Esophagus squamous epithelium (tissue), 5 donors: Measurements from ENCODE around the gene IER2. TPM values are rescaled to one million over a fixed set of nuclear protein-coding genes. Genes with fewer than 3 reads are reported as not detected.

Experiments used
- DNase-seq: peaks from one replicate; lab custom pipeline; 2025; lab: John Stamatoyannopoulos, UW
- H3K27ac ChIP-seq, 4 donors: fragments of 200-600 bp; sonication (generic); one replicate each; pipeline ENCODE4 v1.5.1; 2016 to 2019; ENCODE audit warnings: mild to moderate bottlenecking in 1 of 4
- H3K27me3 ChIP-seq, 4 donors: fragments of 200-600 bp; sonication (generic); 1 replicate in 3 of 4; 2 replicates in 1 of 4; pipeline versions ENCODE4 v1.5.1 to v1.6.0; 2017 to 2021; ENCODE audit warnings: antibody characterized with exemption in 1 of 4
- H3K36me3 ChIP-seq, 3 donors: fragments of 200-600 bp; sonication (generic); one replicate each; pipeline ENCODE4 v1.5.1; 2016 to 2019
- H3K4me1 ChIP-seq, 3 donors: fragments of 200-600 bp; sonication (generic); one replicate each; pipeline ENCODE4 v1.5.1; 2017 to 2019
- H3K4me3 ChIP-seq, 4 donors: fragments of 200-600 bp; sonication (generic); 1 replicate in 3 of 4; 2 replicates in 1 of 4; pipeline ENCODE4 v1.5.1; 2016 to 2019; ENCODE audit warnings: mild to moderate bottlenecking in 2 of 4, moderate library complexity in 1 of 4
- H3K9me3 ChIP-seq, 3 donors: fragments of 200-600 bp; sonication (generic); one replicate each; pipeline ENCODE4 v1.5.1; 2016 to 2019
- CTCF ChIP-seq, 6 experiments: fragments of 450-650 bp in 4 of 6; fragments of 200-600 bp in 2 of 6; sonication (generic) in 2 of 6; IDR thresholded peaks; one replicate each; pipeline ENCODE4 v1.5.1; 2016 to 2019; ENCODE audit warnings: antibody characterized with exemption in 6 of 6, mild to moderate bottlenecking in 4 of 6, moderate library complexity in 4 of 6
- POLR2A ChIP-seq, 4 donors: fragments of 450-650 bp; IDR thresholded peaks; one replicate each; pipeline ENCODE4 v1.6.1; 2017; ENCODE audit warnings: antibody characterized with exemption in 4 of 4, mild to moderate bottlenecking in 4 of 4, moderate library complexity in 3 of 4
- WGBS, 2 donors: methylation state at CpG; one replicate each; pipeline ENCODE4 v1.1.5; 2018; 5-methylcytosine and 5-hydroxymethylcytosine counted together
- intact Hi-C: fragments of 100-400 bp; cut with DNase I; formaldehyde crosslinking; loops from one replicate; pipeline ENCODE4 v1.15.0; 2022
- total RNA-seq, 4 donors: library from RNA; depleted of rRNA; stranded (reverse); fragments of >200 nt; gene quantifications; one replicate each; pipeline ENCODE4 v1.1.0, GENCODE V29; 2016
- donor health status: DM: yes; HTN: yes; CAD: no.

Gene IER2
- total RNA-seq, 4 donors from 2014 or later = 46.5 to 118 (median 76.9) TPM

DNA sequence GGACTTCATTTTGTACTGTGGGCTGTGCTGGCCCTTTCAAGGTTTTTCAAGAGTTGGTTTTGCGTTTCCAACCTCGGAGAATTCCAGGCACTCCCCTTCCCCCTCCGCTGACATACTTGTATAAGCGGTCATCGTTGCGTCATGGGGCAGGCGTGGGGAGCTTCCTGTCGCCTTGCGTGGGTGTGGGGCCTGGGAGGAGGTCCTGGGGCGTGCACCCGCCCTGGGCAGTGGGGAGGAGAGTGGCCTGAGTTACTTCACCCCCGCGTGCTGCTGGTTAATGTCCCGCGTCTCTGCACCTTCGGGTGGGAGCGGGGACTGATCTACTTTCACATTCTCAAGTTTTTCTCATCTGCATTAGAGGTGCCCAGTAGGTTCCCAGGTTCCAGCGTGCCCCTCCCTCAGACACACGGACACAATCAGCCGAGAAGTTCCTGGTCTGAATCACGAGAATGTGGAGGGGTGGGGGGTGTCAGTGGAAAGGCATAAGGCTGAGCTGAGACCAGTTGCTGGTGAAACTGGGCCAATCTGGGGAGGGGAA lies 4.1 kb downstream of the IER2 start:
- Histone ChIP-seq H3K4me3 (peak overlapping the region; percentile 85 to 99 (median 92)), H3K27ac (peak overlapping the region; percentile 96 to 100 (median 100)), H3K4me1 (peaks cover 16 to 50% (median 21%) of the 10 kb centered on the region in 3 donors), H3K9me3 (no peaks in the 10 kb centered on the region), H3K36me3 (peaks cover 0 to 4% (median 0%) of the 10 kb centered on the region in 3 donors), H3K27me3 (no peaks in the 10 kb centered on the region)
- intact Hi-C loops = no loop called here
- no peak for TF ChIP-seq CTCF (IDR thresholded peaks at IDR 0.05)
- TF ChIP-seq POLR2A (IDR thresholded peaks at IDR 0.05) = peak in 3 of 4 donors; percentile 55 to 85 (median 59)
- peak; percentile 60 for DNase-seq
- 0% methylated on average over 3 to 5 of the region's 21 CpGs for WGBS, 2 donors

GRCh38 chr19:13154911-13155471 lies 4.8 kb downstream of the IER2 start:
- 1 to 3% methylated on average over 13 to 18 of the region's 24 CpGs for WGBS, 2 donors
- H3K4me1 ChIP-seq = peaks cover 16 to 43% (median 19%) of the 10 kb centered on the region in 3 donors
- intact Hi-C loops = no loop called here

DNA sequence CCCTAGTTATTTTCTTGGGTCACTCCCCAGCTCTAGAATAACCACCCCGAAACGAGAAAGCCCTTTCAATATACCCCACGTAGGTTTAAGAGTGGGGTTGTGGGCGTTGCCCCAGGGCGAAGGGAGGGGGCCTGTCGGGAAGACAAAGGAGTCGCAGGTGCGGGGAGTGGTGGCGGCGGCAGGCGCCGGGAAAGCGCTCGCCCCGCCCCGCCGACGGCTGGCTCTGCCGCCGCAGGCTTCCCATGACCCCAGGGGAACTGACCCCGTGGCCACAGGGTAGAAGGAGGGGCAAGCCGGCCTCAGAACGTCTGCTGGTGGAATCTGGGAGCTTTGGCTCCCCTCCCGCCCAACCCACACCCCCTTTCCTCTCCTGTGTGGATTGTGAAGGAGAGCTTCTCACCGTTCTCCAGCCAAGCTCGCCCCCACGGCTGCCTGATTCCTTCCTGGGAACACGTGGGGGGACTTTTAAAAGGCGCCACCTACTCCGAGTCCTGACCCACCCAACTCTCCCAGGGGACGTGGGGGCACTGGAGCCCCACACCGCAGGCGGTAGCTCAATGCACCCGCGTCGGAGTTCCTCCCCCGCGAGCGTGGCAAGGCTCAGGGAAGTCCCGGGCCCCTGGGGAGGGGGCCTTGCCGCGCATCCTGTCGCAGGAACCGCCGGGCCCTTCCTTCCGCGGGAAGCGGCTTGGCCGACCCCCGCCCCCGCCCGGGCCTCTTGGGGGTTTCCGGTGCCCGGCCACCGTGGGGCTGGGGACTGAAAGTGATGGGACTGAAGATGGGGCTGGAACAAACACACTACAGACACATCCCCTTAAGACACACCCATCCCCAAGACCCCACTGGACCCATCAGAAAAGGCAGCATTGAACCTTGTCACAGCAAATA lies 5.5 kb downstream of the IER2 start:
- Histone ChIP-seq H3K4me3 (peak overlapping the region; percentile 85 to 99 (median 92)), H3K4me1 (peaks cover 17 to 51% (median 24%) of the 10 kb centered on the region in 3 donors), H3K9me3 (no peaks in the 10 kb centered on the region), H3K36me3 (peaks cover 0 to 4% (median 0%) of the 10 kb centered on the region in 3 donors), H3K27me3 (no peaks in the 10 kb centered on the region), H3K27ac (peak overlapping the region; percentile 96 to 100 (median 100))
- DNase-seq = peak; percentile 35
- TF ChIP-seq POLR2A (IDR thresholded peaks at IDR 0.05) (peak in 1 of 4 donors; percentile 24), CTCF (IDR thresholded peaks at IDR 0.05) (no peak)
- intact Hi-C loops = no loop called here
- WGBS, 2 donors = 0% methylated on average over 9 to 14 of the region's 55 CpGs

More at GRCh38 chr19:13154911-13155471, 4.8 kb downstream of the IER2 start:
- Histone ChIP-seq H3K4me3 (peak overlapping the region; percentile 85 to 99 (median 92)), H3K36me3 (peaks cover 0 to 4% (median 0%) of the 10 kb centered on the region in 3 donors), H3K27me3 (no peaks in the 10 kb centered on the region), H3K9me3 (no peaks in the 10 kb centered on the region), H3K27ac (peak overlapping the region; percentile 96 to 100 (median 100))
- TF ChIP-seq CTCF (IDR thresholded peaks at IDR 0.05) = peak in 2 of 6 experiments; percentile 7 to 16
- peak in 1 of 4 donors; percentile 38 for TF ChIP-seq POLR2A (IDR thresholded peaks at IDR 0.05)
- no peak for DNase-seq

- no peaks in the 10 kb centered on the region for H3K9me3 ChIP-seq
- intact Hi-C loops = loop anchor here (10.0 kb wide), 1 partner anchor 845 kb away; the partner anchor contains the start of gene RFX1
- no peaks in the 10 kb centered on the region for H3K36me3 ChIP-seq
- no peak for TF ChIP-seq CTCF (IDR thresholded peaks at IDR 0.05)
- TF ChIP-seq POLR2A (IDR thresholded peaks at IDR 0.05) = no peak
- WGBS, 2 donors = 83 to 88% methylated on average over 3 of the region's 3 CpGs
- DNase-seq = no peak
- H3K4me3 ChIP-seq = no peak overlapping the region
- H3K4me1 ChIP-seq = peaks cover 46 to 79% (median 49%) of the 10 kb centered on the region in 3 donors
- H3K27ac ChIP-seq = no peak overlapping the region
- H3K27me3 ChIP-seq = no peaks in the 10 kb centered on the region
Observed at GRCh38 chr19:13159713-13160112, 9.5 kb downstream of the IER2 start.
